GM12878 (cell line): ENCODE data around the gene GDA. TPM values are rescaled to one million over a fixed set of nuclear protein-coding genes. Genes with fewer than 3 reads are reported as not detected.

Experiments used
- ATAC-seq: fragments of 200-7000 bp; cut with Tn5 transposase; 3 replicates; pipeline ENCODE4 v1.9.1; 2020; ENCODE audit warnings: mild to moderate bottlenecking, moderate library complexity
- BruUV-seq: library from RNA; stranded (reverse); fragments of 400-500 nt; replicated peaks from 2 replicates; lab custom pipeline; 2021; lab: Mats Ljungman, UMichigan
- CTCF ChIA-PET: fragments of 300-600 bp; sonication (Branson Sonifier 250); formaldehyde crosslinking; extraction: SDS; loops from one replicate; lab custom pipeline; 2021; ENCODE audit warnings: inconsistent platforms; lab: Yijun Ruan, JAX
- POLR2A ChIA-PET: fragments of 350-600 bp; formaldehyde crosslinking; extraction: SDS; loops from one replicate; lab custom pipeline; 2021; ENCODE audit warnings: inconsistent platforms; lab: Charles Lee
- RAD21 ChIA-PET: fragments of 300-600 bp; sonication (Branson Sonifier 250); formaldehyde crosslinking; loops from one replicate; lab custom pipeline; 2023; ENCODE audit warnings: antibody characterized with exemption; ENCODE audit not compliant: unreplicated experiment; lab: Charles Lee
- SMC1A ChIA-PET: fragments of 300-600 bp; sonication (Branson Sonifier 250); formaldehyde crosslinking; loops from one replicate; lab custom pipeline; 2023; ENCODE audit not compliant: unreplicated experiment, uncharacterized antibody; lab: Charles Lee
- DNase-seq: peaks from one replicate; pipeline ENCODE4 v3.0.0-alpha.2; 2011; ENCODE audit warnings: low read depth, low spot score
- FAIRE-seq: peaks from 3 replicates; lab custom pipeline; 2011; peaks lifted over from hg19 to GRCh38; lab: Jason Lieb, UNC
- H2AFZ ChIP-seq: 2 replicates; pipeline ENCODE4 v1.6.0; 2011; ENCODE audit warnings: low read depth, low read length, control low read depth; ENCODE audit not compliant: control insufficient read depth
- H3K27ac ChIP-seq: 2 replicates; pipeline ENCODE4 v1.5.1; 2011; ENCODE audit warnings: control low read depth; ENCODE audit not compliant: control insufficient read depth, insufficient read depth
- H3K27me3 ChIP-seq, 2 experiments: replicated peaks in 1 of 2; 2 replicates each; pipeline versions ENCODE4 v1.6.0 to v1.6.1; 2011; ENCODE audit warnings: low read length in 1 of 2; ENCODE audit not compliant: control insufficient read depth in 2 of 2, insufficient read depth in 2 of 2
- H3K36me3 ChIP-seq, 2 experiments: 2 replicates each; pipeline ENCODE4 v1.5.1; 2011; ENCODE audit warnings: low read length in 1 of 2; ENCODE audit not compliant: control insufficient read depth in 2 of 2, insufficient read depth in 2 of 2
- H3K4me1 ChIP-seq: 2 replicates; pipeline ENCODE4 v1.6.1; 2011; ENCODE audit warnings: mild to moderate bottlenecking, low read length, moderate library complexity, mixed read lengths; ENCODE audit not compliant: control insufficient read depth, insufficient read depth
- H3K4me2 ChIP-seq: 2 replicates; pipeline ENCODE4 v1.6.0; 2011; ENCODE audit warnings: control low read depth; ENCODE audit not compliant: control insufficient read depth, insufficient read depth
- H3K4me3 ChIP-seq: fragments of 200-600 bp; sonication (generic); 2 replicates; pipeline ENCODE4 v1.5.1; 2016
- H3K79me2 ChIP-seq: 2 replicates; pipeline ENCODE4 v1.6.0; 2011; ENCODE audit warnings: low read length; ENCODE audit not compliant: control insufficient read depth, insufficient read depth
- H3K9ac ChIP-seq: 2 replicates; pipeline ENCODE4 v1.8.0; 2011; ENCODE audit warnings: low read length, control low read depth, mixed read lengths; ENCODE audit not compliant: control insufficient read depth, insufficient read depth
- H3K9me3 ChIP-seq: replicated peaks from 3 replicates; pipeline ENCODE4 v1.5.1; 2011; ENCODE audit warnings: mild to moderate bottlenecking, low read length; ENCODE audit not compliant: control insufficient read depth, insufficient read depth
- H4K20me1 ChIP-seq: 2 replicates; pipeline ENCODE4 v1.6.0; 2011; ENCODE audit not compliant: control insufficient read depth, insufficient read depth
- ATF7 ChIP-seq: fragments of 450-650 bp; IDR thresholded peaks from 2 replicates; pipeline ENCODE4 v1.6.1; 2016; ENCODE audit warnings: low read depth, mild to moderate bottlenecking
- PBX3 ChIP-seq: IDR thresholded peaks from 2 replicates; pipeline ENCODE4 v1.6.1; 2011; ENCODE audit warnings: mild to moderate bottlenecking, low read depth, low read length, moderate library complexity; ENCODE audit not compliant: insufficient replicate concordance
- POLR2AphosphoS5 ChIP-seq: IDR thresholded peaks from 2 replicates; pipeline ENCODE4 v1.6.1; 2011; ENCODE audit warnings: mild to moderate bottlenecking, low read length, inconsistent platforms
- REST ChIP-seq: IDR thresholded peaks from 2 replicates; pipeline ENCODE4 v1.6.1; 2012; ENCODE audit warnings: mild to moderate bottlenecking, low read depth, low read length
- SIN3A ChIP-seq: IDR thresholded peaks from 2 replicates; pipeline ENCODE4 v1.6.1; 2012; ENCODE audit warnings: low read depth, low read length, improper control_type of control experiment
- ZNF274 ChIP-seq: IDR thresholded peaks from one replicate; pipeline ENCODE4 v1.8.0; 2011; ENCODE audit not compliant: insufficient read length, insufficient read depth
- WGBS: methylation state at CpG from one replicate; pipeline ENCODE4 v1.1.6; 2016; ENCODE audit warnings: low lambda C conversion rate; ENCODE audit not compliant: insufficient replicate concordance, insufficient coverage; ENCODE audit errors: missing lambda C conversion rate; 5-methylcytosine and 5-hydroxymethylcytosine counted together
- in situ Hi-C: fragments of 300-500 bp; cut with MboI; formaldehyde crosslinking; loops from 9 replicates; pipeline ENCODE4 v1.14.3; 2018; ENCODE audit warnings: mixed read lengths
- intact Hi-C: fragments of 100-400 bp; cut with micrococcal nuclease; formaldehyde crosslinking; loops from one replicate; pipeline ENCODE4 v1.14.2; 2022; ENCODE audit not compliant: unreplicated experiment
- polyA plus RNA-seq, 11 experiments: library from polyadenylated mRNA; depleted of rRNA in 4 of 11; unstranded in 6 of 11; stranded (reverse) in 5 of 11; fragments of >200 nt; fragmentation: Nextera tagmentation in 4 of 11; fragmentation: Illumina TruSeq in 1 of 11; extraction: Ambion mirVana in 4 of 11; extraction: Trizol in 1 of 11; gene quantifications; 1 replicate in 1 of 11; 2 replicates in 10 of 11; pipeline versions ENCODE4 v1.2.1 to v1.2.3, GENCODE V29; 2011 to 2016; ENCODE audit warnings: inconsistent platforms in 2 of 11, missing spikeins in 2 of 11, low read depth in 1 of 11
- total RNA-seq, 4 experiments: library from RNA; depleted of rRNA in 3 of 4; stranded (reverse); fragments of >200 nt in 3 of 4; fragmentation: Illumina TruSeq in 1 of 4; extraction: Trizol in 1 of 4; gene quantifications; 2 replicates each; pipeline versions ENCODE4 v1.2.1 to v1.2.3, GENCODE V29; 2013 to 2021

GDA gene
- total and polyA plus RNA-seq, 10 of the 15 experiments (the other 5 are each of a cell fraction or from before 2014, with no cell fraction given) = 0.19 to 17.9 (median 0.48) TPM; not detected in 2

GRCh38 chr9:72127753-72128152, 21.5 kb upstream of the GDA start:
- in situ Hi-C loops = no loop called here
- FAIRE-seq = no peak
- DNase-seq = no peak
- no peak overlapping the region for H3K4me3 ChIP-seq
- ChIA-PET CTCF (interaction anchor here (0.6 to 1.5 kb wide), 3 partner anchors 8 to 307 kb away, joined by 3 to 5 read pairs (median 3); no protein-coding TSS in a partner anchor), POLR2A (no interaction called here), SMC1A (interaction anchor here (0.7 to 1.1 kb wide), 3 partner anchors 11 to 89 kb away, joined by 3 to 4 read pairs (median 3); no protein-coding TSS in a partner anchor), RAD21 (no interaction called here)
- no peaks in the 10 kb centered on the region for H3K4me1 ChIP-seq
- intact Hi-C loops = no loop called here
- H3K79me2 ChIP-seq = no peaks in the 10 kb centered on the region
- no peak overlapping the region for H3K27ac ChIP-seq
- H3K9me3 ChIP-seq = no peaks in the 10 kb centered on the region
- no peak for ATAC-seq
- H3K9ac ChIP-seq = no peak overlapping the region
- TF ChIP-seq PBX3 (no peak), ATF7 (no peak), ZNF274 (no peak), POLR2AphosphoS5 (no peak), REST (no peak), SIN3A (no peak)
- H3K27me3 ChIP-seq = no peaks in the 10 kb centered on the region
- no peak overlapping the region for H2AFZ ChIP-seq
- no peaks in the 10 kb centered on the region for H4K20me1 ChIP-seq
- no TSS peak for BruUV-seq
- H3K4me2 ChIP-seq = no peak overlapping the region
- no peaks in the 10 kb centered on the region for H3K36me3 ChIP-seq
- 5% methylated on average over 2 of the region's 2 CpGs for WGBS
